Neural progenitor cell (in vitro differentiated cells): Measurements from ENCODE around the gene MDC1. TPM values are rescaled to one million over a fixed set of nuclear protein-coding genes. Genes with fewer than 3 reads are reported as not detected.

Source experiments
- DNase-seq: peaks from one replicate; pipeline ENCODE4 v3.0.0-alpha.2; 2016; ENCODE audit warnings: low spot score
- H2AFZ ChIP-seq: fragments of 200-600 bp; sonication (generic); replicated peaks from 2 replicates; pipeline ENCODE4 v1.6.1; 2016; ENCODE audit warnings: antibody characterized with exemption
- H3F3A ChIP-seq: fragments of 200-600 bp; sonication (generic); 2 replicates; pipeline ENCODE4 v1.6.1; 2016; ENCODE audit warnings: antibody characterized with exemption, low read depth
- H3K27ac ChIP-seq: fragments of 200-600 bp; sonication (generic); 2 replicates; pipeline ENCODE4 v1.5.1; 2016; ENCODE audit warnings: mild to moderate bottlenecking
- H3K27me3 ChIP-seq: fragments of 200-600 bp; sonication (generic); 2 replicates; pipeline ENCODE4 v1.6.1; 2016; ENCODE audit warnings: mild to moderate bottlenecking, moderate library complexity
- H3K36me3 ChIP-seq: fragments of 200-600 bp; sonication (generic); 2 replicates; pipeline ENCODE4 v1.5.1; 2016
- H3K4me1 ChIP-seq: fragments of 200-600 bp; sonication (generic); 2 replicates; pipeline ENCODE4 v1.6.1; 2016; ENCODE audit warnings: mixed run types
- H3K4me2 ChIP-seq: fragments of 200-600 bp; sonication (generic); 2 replicates; pipeline ENCODE4 v1.6.1; 2016
- H3K4me3 ChIP-seq: fragments of 200-600 bp; sonication (generic); 2 replicates; pipeline ENCODE4 v1.5.1; 2016
- H3K79me2 ChIP-seq: fragments of 200-600 bp; sonication (generic); 2 replicates; pipeline ENCODE4 v1.6.1; 2016; ENCODE audit warnings: low read depth
- H3K9ac ChIP-seq: fragments of 200-600 bp; sonication (generic); 2 replicates; pipeline ENCODE4 v1.6.1; 2016
- H3K9me3 ChIP-seq: fragments of 200-600 bp; sonication (generic); 2 replicates; pipeline ENCODE4 v1.5.1; 2016; ENCODE audit warnings: low read depth
- H4K20me1 ChIP-seq: fragments of 200-600 bp; sonication (generic); 2 replicates; pipeline ENCODE4 v1.6.1; 2016; ENCODE audit warnings: low read depth
- H3K27ac Mint-ChIP-seq: 3 replicates; pipeline ENCODE4 v1.8.0; 2021; ENCODE audit warnings: mixed read lengths
- H3K27me3 Mint-ChIP-seq: 2 replicates; pipeline ENCODE4 v1.8.0; 2022; ENCODE audit warnings: low read depth, mild to moderate bottlenecking, inconsistent platforms, moderate library complexity, mixed read lengths; ENCODE audit not compliant: insufficient read depth
- H3K36me3 Mint-ChIP-seq: 3 replicates; pipeline ENCODE4 v1.8.0; 2021; ENCODE audit warnings: mixed read lengths
- H3K4me1 Mint-ChIP-seq: 3 replicates; pipeline ENCODE4 v1.8.0; 2021; ENCODE audit warnings: mixed read lengths
- H3K4me3 Mint-ChIP-seq: 3 replicates; pipeline ENCODE4 v1.8.0; 2021; ENCODE audit warnings: mild to moderate bottlenecking, moderate library complexity, mixed read lengths
- H3K9me3 Mint-ChIP-seq: 3 replicates; pipeline ENCODE4 v1.8.0; 2020; ENCODE audit warnings: mixed read lengths
- EZH2 ChIP-seq: fragments of 200-600 bp; sonication (generic); IDR thresholded peaks from 2 replicates; pipeline ENCODE4 v1.6.1; 2017; ENCODE audit warnings: antibody characterized with exemption, mild to moderate bottlenecking, moderate library complexity
- EZH2phosphoT487 ChIP-seq: fragments of 200-600 bp; sonication (generic); IDR thresholded peaks from 2 replicates; pipeline ENCODE4 v1.6.1; 2017; ENCODE audit warnings: antibody characterized with exemption
- total RNA-seq: library from RNA; depleted of rRNA; stranded (reverse); fragments of >200 nt; gene quantifications from 2 replicates; pipeline ENCODE4 v1.2.3, GENCODE V29; 2015; ENCODE audit warnings: low replicate concordance
- TF ChIP-seq, protein P1 (sequence below): fragments of 200-600 bp; sonication (generic); IDR thresholded peaks from 2 replicates; pipeline ENCODE4 v1.5.1; 2017; ENCODE audit warnings: antibody characterized with exemption, mild to moderate bottlenecking

The MDC1 gene
- total RNA-seq, 1 donor from 2014 or later, result 22.6 TPM

DNA sequence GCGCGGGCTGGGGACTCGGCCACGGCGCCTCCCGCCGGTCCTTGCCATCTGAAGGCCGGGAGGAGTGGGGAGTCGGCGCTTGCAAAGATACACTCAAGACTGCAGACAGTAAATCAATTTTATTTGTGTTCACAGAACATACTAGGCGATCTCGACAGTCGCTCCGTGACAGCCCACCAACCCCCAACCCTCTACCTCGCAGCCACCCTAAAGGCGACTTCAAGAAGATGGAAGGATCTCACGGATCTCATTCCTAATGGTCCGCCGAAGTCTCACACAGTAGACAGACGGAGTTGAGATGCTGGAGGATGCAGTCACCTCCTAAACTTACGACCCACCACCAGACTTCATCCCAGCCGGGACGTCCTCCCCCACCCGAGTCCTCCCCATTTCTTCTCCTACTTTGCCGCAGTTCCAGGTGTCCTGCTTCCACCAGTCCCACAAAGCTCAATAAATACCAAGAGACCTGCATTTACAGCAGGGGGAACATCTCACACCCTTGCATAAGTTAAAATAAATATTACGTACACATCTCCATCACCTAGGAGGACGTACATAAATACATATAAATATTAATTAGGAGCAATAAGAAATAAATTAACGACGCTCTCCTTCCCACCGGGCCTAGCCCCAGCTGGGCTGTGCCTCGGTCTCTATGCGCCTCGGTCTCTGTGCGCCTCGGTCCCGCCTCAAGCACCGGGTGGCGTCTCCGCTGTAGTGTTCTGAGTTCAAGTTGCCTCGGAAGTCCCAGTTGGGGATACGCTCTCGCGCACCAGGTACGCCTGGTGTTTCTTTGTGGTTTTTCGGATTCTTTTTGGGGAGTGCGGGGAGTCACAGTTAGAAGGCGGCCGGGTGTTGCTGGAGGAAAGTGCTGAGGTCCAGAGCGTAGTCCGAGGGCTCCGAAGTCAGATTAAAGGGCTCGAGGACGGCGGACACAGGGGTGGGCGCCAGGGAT is 26.3 kb upstream of the MDC1 start:
- peaks cover 16% of the 10 kb centered on the region for H3F3A ChIP-seq
- H3K27me3 ChIP-seq, result peaks cover 14% of the 10 kb centered on the region
- peaks cover 52% of the 10 kb centered on the region for H3K4me1 Mint-ChIP-seq
- no peaks in the 10 kb centered on the region for H3K36me3 ChIP-seq
- H3K27me3 Mint-ChIP-seq, result peaks cover 8% of the 10 kb centered on the region
- H4K20me1 ChIP-seq, result peaks cover 10% of the 10 kb centered on the region
- TF ChIP-seq, protein P1, sequence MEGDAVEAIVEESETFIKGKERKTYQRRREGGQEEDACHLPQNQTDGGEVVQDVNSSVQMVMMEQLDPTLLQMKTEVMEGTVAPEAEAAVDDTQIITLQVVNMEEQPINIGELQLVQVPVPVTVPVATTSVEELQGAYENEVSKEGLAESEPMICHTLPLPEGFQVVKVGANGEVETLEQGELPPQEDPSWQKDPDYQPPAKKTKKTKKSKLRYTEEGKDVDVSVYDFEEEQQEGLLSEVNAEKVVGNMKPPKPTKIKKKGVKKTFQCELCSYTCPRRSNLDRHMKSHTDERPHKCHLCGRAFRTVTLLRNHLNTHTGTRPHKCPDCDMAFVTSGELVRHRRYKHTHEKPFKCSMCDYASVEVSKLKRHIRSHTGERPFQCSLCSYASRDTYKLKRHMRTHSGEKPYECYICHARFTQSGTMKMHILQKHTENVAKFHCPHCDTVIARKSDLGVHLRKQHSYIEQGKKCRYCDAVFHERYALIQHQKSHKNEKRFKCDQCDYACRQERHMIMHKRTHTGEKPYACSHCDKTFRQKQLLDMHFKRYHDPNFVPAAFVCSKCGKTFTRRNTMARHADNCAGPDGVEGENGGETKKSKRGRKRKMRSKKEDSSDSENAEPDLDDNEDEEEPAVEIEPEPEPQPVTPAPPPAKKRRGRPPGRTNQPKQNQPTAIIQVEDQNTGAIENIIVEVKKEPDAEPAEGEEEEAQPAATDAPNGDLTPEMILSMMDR, result no peak
- peak; percentile 75 for TF ChIP-seq EZH2
- peak; percentile 70 for TF ChIP-seq EZH2phosphoT487
- H3K27ac Mint-ChIP-seq, result peak overlapping the region; percentile 59
- DNase-seq, result no peak
- peaks cover 22% of the 10 kb centered on the region for H3K36me3 Mint-ChIP-seq
- H3K4me2 ChIP-seq, result peak overlapping the region; percentile 98
- peaks cover 5% of the 10 kb centered on the region for H3K4me1 ChIP-seq
- peak overlapping the region; percentile 34 for H2AFZ ChIP-seq
- no peaks in the 10 kb centered on the region for H3K9me3 ChIP-seq
- peaks cover 27% of the 10 kb centered on the region for H3K79me2 ChIP-seq
- peak overlapping the region; percentile 85 for H3K4me3 ChIP-seq
- no peak overlapping the region for H3K9ac ChIP-seq
- H3K9me3 Mint-ChIP-seq, result no peaks in the 10 kb centered on the region
- peak overlapping the region; percentile 91 for H3K4me3 Mint-ChIP-seq
- H3K27ac ChIP-seq, result no peak overlapping the region

DNA sequence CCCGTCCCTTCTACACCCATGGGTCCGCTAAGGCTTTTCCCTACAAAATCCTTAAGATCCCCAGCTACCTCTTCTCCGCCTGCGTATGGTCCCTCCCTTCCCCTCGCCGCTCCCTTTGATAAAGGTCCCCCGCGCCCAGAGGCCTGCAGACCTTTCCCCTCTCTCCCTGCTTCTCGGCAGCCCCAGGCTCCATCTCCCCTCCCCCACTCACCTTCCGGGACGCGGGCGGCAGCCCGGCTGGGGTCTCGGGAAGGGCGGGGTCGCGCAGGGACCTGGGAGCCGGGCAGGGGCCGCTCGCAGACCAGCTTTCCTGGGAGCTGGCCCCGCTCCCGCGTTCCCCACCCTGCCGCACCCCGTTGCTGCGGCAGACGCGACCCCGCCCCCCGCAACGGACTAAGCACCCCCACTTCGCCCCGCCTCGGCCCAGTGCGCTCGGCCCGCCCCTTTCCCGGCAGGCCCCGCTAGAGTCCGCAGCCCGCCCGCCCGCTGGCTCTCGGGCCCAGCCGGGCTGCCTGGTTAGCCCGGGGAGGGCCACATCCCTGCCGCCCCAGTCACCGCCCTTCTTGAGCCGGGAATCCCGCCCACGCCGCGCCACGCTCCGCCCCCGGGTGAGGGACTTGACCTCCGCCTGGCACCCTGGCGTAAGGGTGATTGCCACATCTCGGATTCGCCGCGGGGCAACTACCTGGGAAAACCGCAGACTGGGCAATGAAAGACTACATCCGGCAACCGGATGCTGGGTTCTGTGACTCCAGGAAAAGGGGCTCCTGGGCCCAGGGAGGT is 25.4 kb upstream of the MDC1 start, which contains the start of gene FLOT1:
FLOT1 (minus strand) TSS at position 372 of the 783 bp plus-strand sequence. CDS start 498 bp downstream, outside the sequence.
- H3K36me3 Mint-ChIP-seq, result peaks cover 26% of the 10 kb centered on the region
- peaks cover 8% of the 10 kb centered on the region for H3K27me3 Mint-ChIP-seq
- Histone ChIP-seq H3K4me3 (peak within 1 kb of the TSS; percentile 85), H3K9ac (peak within 1 kb of the TSS; percentile 47), H3K4me1 (peaks cover 5% of the 10 kb centered on the region), H3K79me2 (peaks cover 27% of the 10 kb centered on the region), H4K20me1 (peaks cover 10% of the 10 kb centered on the region), H3K27me3 (peaks cover 14% of the 10 kb centered on the region), H3K4me2 (peak within 1 kb of the TSS; percentile 98), H3K9me3 (no peaks in the 10 kb centered on the region), H3K36me3 (no peaks in the 10 kb centered on the region), H2AFZ (peak within 1 kb of the TSS; percentile 67), H3F3A (peaks cover 16% of the 10 kb centered on the region), H3K27ac (no peak within 1 kb of the TSS)
- TF ChIP-seq EZH2, result no peak
- no peak for TF ChIP-seq EZH2phosphoT487
- TF ChIP-seq, protein P1, result no peak
- peak within 1 kb of the TSS; percentile 92 for H3K27ac Mint-ChIP-seq
- peaks cover 47% of the 10 kb centered on the region for H3K4me1 Mint-ChIP-seq
- no peaks in the 10 kb centered on the region for H3K9me3 Mint-ChIP-seq
- peak within 1 kb of the TSS; percentile 91 for H3K4me3 Mint-ChIP-seq
- peak; percentile 88 for DNase-seq

DNA sequence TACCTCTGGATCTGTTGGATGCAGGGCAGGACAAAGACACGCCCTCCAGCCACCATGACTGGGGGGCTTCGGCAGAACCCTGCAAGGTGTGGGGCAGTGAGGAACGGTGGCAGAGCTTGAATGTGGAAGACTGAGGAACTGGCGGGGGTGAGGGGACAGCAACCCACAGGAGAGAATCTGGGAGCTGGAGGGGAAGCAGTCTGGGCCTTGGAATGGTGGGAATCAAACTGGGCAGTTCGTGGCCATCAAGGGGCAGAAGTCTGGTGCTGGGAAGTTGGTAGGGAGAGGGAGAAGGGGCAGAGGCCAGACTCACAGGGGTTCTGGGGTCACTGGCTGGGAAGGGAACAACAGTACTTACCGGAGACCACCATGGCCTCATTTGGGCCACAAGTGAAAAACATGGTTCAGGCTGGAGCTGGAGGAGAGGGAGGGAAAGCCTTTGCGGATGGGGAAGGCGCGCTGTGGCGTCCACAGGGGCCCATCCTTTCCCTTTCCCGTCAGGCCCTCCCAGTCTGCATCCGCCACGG is 24.8 kb upstream of the MDC1 start:
- Histone ChIP-seq H3K9me3 (no peaks in the 10 kb centered on the region), H3K4me3 (peak overlapping the region; percentile 85), H3K4me1 (peaks cover 5% of the 10 kb centered on the region), H3K27ac (no peak overlapping the region), H3F3A (peaks cover 16% of the 10 kb centered on the region), H3K9ac (peak overlapping the region; percentile 47), H4K20me1 (peaks cover 10% of the 10 kb centered on the region), H3K4me2 (peak overlapping the region; percentile 98), H3K79me2 (peaks cover 27% of the 10 kb centered on the region), H2AFZ (peak overlapping the region; percentile 67), H3K27me3 (peaks cover 14% of the 10 kb centered on the region), H3K36me3 (no peaks in the 10 kb centered on the region)
- TF ChIP-seq EZH2 (no peak), EZH2phosphoT487 (no peak)
- TF ChIP-seq, protein P1, result no peak
- Mint-ChIP-seq H3K9me3 (no peaks in the 10 kb centered on the region), H3K36me3 (peaks cover 30% of the 10 kb centered on the region), H3K4me3 (peak overlapping the region; percentile 91), H3K4me1 (peaks cover 43% of the 10 kb centered on the region), H3K27me3 (peaks cover 10% of the 10 kb centered on the region), H3K27ac (peak overlapping the region; percentile 92)
- no peak for DNase-seq
